CD14-positive monocyte (primary cell): ENCODE data around the gene TMCO4. TPM values are rescaled to one million over a fixed set of nuclear protein-coding genes. Genes with fewer than 3 reads are reported as not detected.

Experiments used
- DNase-seq, 3 donors: peaks; one replicate each; pipeline ENCODE4 v3.0.0-alpha.2; 2011 to 2022
- H2AFZ ChIP-seq: 2 replicates; pipeline ENCODE4 v1.6.0; 2012; ENCODE audit warnings: mild to moderate bottlenecking, low read depth, low read length, inconsistent platforms; ENCODE audit not compliant: insufficient read depth, poor library complexity, severe bottlenecking
- H3K27ac ChIP-seq, 2 donors: 1 replicate in 1 of 2; 2 replicates in 1 of 2; pipeline ENCODE4 v1.5.1; 2012 to 2013; ENCODE audit warnings: low read length in 2 of 2, control low read depth in 1 of 2, inconsistent platforms in 1 of 2, low read depth in 1 of 2, mild to moderate bottlenecking in 1 of 2
- H3K27me3 ChIP-seq, 2 donors: one replicate each; pipeline versions ENCODE4 v1.6.0 to v1.6.1; 2011 to 2013; ENCODE audit warnings: low read length in 2 of 2; ENCODE audit not compliant: control insufficient read depth in 2 of 2, insufficient read depth in 2 of 2
- H3K36me3 ChIP-seq, 2 donors: replicated peaks in 1 of 2; 1 replicate in 1 of 2; 2 replicates in 1 of 2; pipeline versions ENCODE4 v1.5.1 to v1.6.1; 2012 to 2013; ENCODE audit warnings: low read length in 2 of 2, control low read depth in 1 of 2, inconsistent platforms in 1 of 2, mild to moderate bottlenecking in 1 of 2; ENCODE audit not compliant: insufficient read depth in 2 of 2, control insufficient read depth in 1 of 2
- H3K4me1 ChIP-seq, 2 donors: 1 replicate in 1 of 2; 2 replicates in 1 of 2; pipeline versions ENCODE4 v1.5.1 to v1.6.1; 2012 to 2013; ENCODE audit warnings: low read length in 2 of 2, control low read depth in 1 of 2, inconsistent platforms in 1 of 2, mild to moderate bottlenecking in 1 of 2, moderate library complexity in 1 of 2; ENCODE audit not compliant: insufficient read depth in 2 of 2, control insufficient read depth in 1 of 2
- H3K4me2 ChIP-seq: replicated peaks from 2 replicates; pipeline ENCODE3; 2012; ENCODE audit warnings: low read length, moderate library complexity, mild to moderate bottlenecking; ENCODE audit not compliant: poor library complexity, severe bottlenecking; ENCODE audit errors: extremely low read depth
- H3K4me3 ChIP-seq, 3 experiments: fragments of 200-600 bp in 1 of 3; sonication (generic) in 1 of 3; replicated peaks in 1 of 3; 1 replicate in 2 of 3; 2 replicates in 1 of 3; pipeline ENCODE4 v1.5.1; 2011 to 2013; ENCODE audit warnings: low read length in 3 of 3, mild to moderate bottlenecking in 3 of 3, control low read depth in 2 of 3, low read depth in 2 of 3, inconsistent platforms in 1 of 3, moderate library complexity in 1 of 3
- H3K79me2 ChIP-seq: 2 replicates; pipeline ENCODE4 v1.6.0; 2012; ENCODE audit warnings: mild to moderate bottlenecking, control low read depth, inconsistent platforms, low read length, moderate library complexity; ENCODE audit not compliant: insufficient read depth
- H3K9ac ChIP-seq: 2 replicates; pipeline ENCODE4 v1.6.0; 2017; ENCODE audit warnings: low read length, mild to moderate bottlenecking; ENCODE audit not compliant: insufficient read depth, poor library complexity, severe bottlenecking
- H3K9me3 ChIP-seq, 2 donors: replicated peaks in 1 of 2; 1 replicate in 1 of 2; 2 replicates in 1 of 2; pipeline versions ENCODE4 v1.5.1 to v1.6.1; 2012 to 2013; ENCODE audit warnings: low read length in 2 of 2, control low read depth in 1 of 2; ENCODE audit not compliant: control insufficient read depth in 1 of 2, insufficient read depth in 1 of 2
- H4K20me1 ChIP-seq: 2 replicates; pipeline ENCODE4 v1.6.0; 2012; ENCODE audit warnings: mild to moderate bottlenecking, low read length, control low read depth, moderate library complexity; ENCODE audit not compliant: insufficient read depth
- H3K27ac Mint-ChIP-seq, 7 donors: one replicate each; pipeline ENCODE4 v1.8.0; 2020; ENCODE audit warnings: mild to moderate bottlenecking in 7 of 7, mixed read lengths in 7 of 7, moderate library complexity in 6 of 7, inconsistent platforms in 2 of 7
- H3K27me3 Mint-ChIP-seq, 3 donors: one replicate each; pipeline ENCODE4 v1.8.0; 2021 to 2022; ENCODE audit warnings: low read depth in 3 of 3, mild to moderate bottlenecking in 3 of 3, mixed read lengths in 3 of 3, moderate library complexity in 3 of 3, inconsistent platforms in 1 of 3
- H3K36me3 Mint-ChIP-seq, 2 donors: one replicate each; pipeline ENCODE4 v1.8.0; 2020; ENCODE audit warnings: mixed read lengths in 2 of 2, inconsistent platforms in 1 of 2, mild to moderate bottlenecking in 1 of 2
- H3K4me1 Mint-ChIP-seq: one replicate; pipeline ENCODE4 v1.8.0; 2020; ENCODE audit warnings: mild to moderate bottlenecking, mixed read lengths
- H3K4me3 Mint-ChIP-seq, 2 donors: one replicate each; pipeline ENCODE4 v1.8.0; 2020; ENCODE audit warnings: mild to moderate bottlenecking in 2 of 2, mixed read lengths in 2 of 2, moderate library complexity in 1 of 2
- H3K9me3 Mint-ChIP-seq, 7 donors: one replicate each; pipeline ENCODE4 v1.8.0; 2020 to 2022; ENCODE audit warnings: mixed read lengths in 7 of 7, mild to moderate bottlenecking in 6 of 7, moderate library complexity in 6 of 7, inconsistent platforms in 2 of 7
- CTCF ChIP-seq: fragments of 200-600 bp; IDR thresholded peaks from one replicate; pipeline ENCODE4 v1.8.0; 2022; ENCODE audit warnings: antibody characterized with exemption, mild to moderate bottlenecking
- WGBS: methylation state at CpG from one replicate; pipeline ENCODE4 v1.1.5; 2013; ENCODE audit warnings: missing lambda C conversion rate; ENCODE audit not compliant: insufficient coverage; 5-methylcytosine and 5-hydroxymethylcytosine counted together
- intact Hi-C, 2 donors: fragments of 100-400 bp; cut with micrococcal nuclease; formaldehyde crosslinking; loops; one replicate each; pipeline versions ENCODE4 v1.15.0 to v1.15.1; 2023
- polyA plus RNA-seq, 3 donors: library from polyadenylated mRNA; depleted of rRNA in 1 of 3; unstranded in 2 of 3; stranded (reverse) in 1 of 3; fragments of 300-500 nt in 2 of 3; fragments of >200 nt in 1 of 3; fragmentation: Illumina TruSeq in 2 of 3; gene quantifications; 1 replicate in 2 of 3; 2 replicates in 1 of 3; pipeline ENCODE4 v1.2.3, GENCODE V29; 2012 to 2021

TMCO4 gene
- polyA plus RNA-seq, 3 donors: 6.9 to 10.1 (median 7.9) TPM

- H3K4me2 ChIP-seq: no peak overlapping the region
- peaks cover 9% of the 10 kb centered on the region for H3K4me1 Mint-ChIP-seq
- H3K9me3 ChIP-seq: no peaks in the 10 kb centered on the region
- no peaks in the 10 kb centered on the region for H4K20me1 ChIP-seq
- H2AFZ ChIP-seq: no peak overlapping the region
- intact Hi-C loops: loop anchor here in 1 of 2 donors (10.0 kb wide), 1 partner anchor 311 kb away; no protein-coding TSS in a partner anchor
- H3K27ac ChIP-seq: no peak overlapping the region
- H3K36me3 Mint-ChIP-seq: no peaks in the 10 kb centered on the region
- no peak overlapping the region for H3K27ac Mint-ChIP-seq
- H3K9ac ChIP-seq: no peak overlapping the region
- H3K4me1 ChIP-seq: no peaks in the 10 kb centered on the region
- peaks cover 0 to 5% of the 10 kb centered on the region in 2 donors for H3K27me3 ChIP-seq
- WGBS: 95% methylated on average over 8 of the region's 8 CpGs
- H3K27me3 Mint-ChIP-seq: peaks cover 6 to 23% (median 13%) of the 10 kb centered on the region in 3 donors
- H3K9me3 Mint-ChIP-seq: peaks cover 0 to 4% (median 0%) of the 10 kb centered on the region in 7 donors
- no peak for TF ChIP-seq CTCF
- no peak overlapping the region for H3K4me3 Mint-ChIP-seq
- H3K79me2 ChIP-seq: no peaks in the 10 kb centered on the region
- no peak overlapping the region for H3K4me3 ChIP-seq
- no peak for DNase-seq
- H3K36me3 ChIP-seq: no peaks in the 10 kb centered on the region
Observed at GRCh38 chr1:19655718-19656080, 144.0 kb downstream of the TMCO4 start.

- intact Hi-C loops: loop anchor here (5.0 to 10.0 kb wide), 2 partner anchors 308 to 310 kb away; no protein-coding TSS in a partner anchor
- H3K27ac ChIP-seq: no peak overlapping the region
- H3K27ac Mint-ChIP-seq: no peak overlapping the region
- H3K36me3 ChIP-seq: no peaks in the 10 kb centered on the region
- H3K4me1 ChIP-seq: no peaks in the 10 kb centered on the region
- H3K9me3 Mint-ChIP-seq: peaks cover 0 to 4% (median 0%) of the 10 kb centered on the region in 7 donors
- WGBS: 88% methylated on average over 6 of the region's 15 CpGs
- H3K4me3 ChIP-seq: no peak overlapping the region
- no peak overlapping the region for H2AFZ ChIP-seq
- H4K20me1 ChIP-seq: no peaks in the 10 kb centered on the region
- TF ChIP-seq CTCF: no peak
- no peaks in the 10 kb centered on the region for H3K79me2 ChIP-seq
- peaks cover 6 to 23% (median 8%) of the 10 kb centered on the region in 3 donors for H3K27me3 Mint-ChIP-seq
- no peaks in the 10 kb centered on the region for H3K9me3 ChIP-seq
- peaks cover 9% of the 10 kb centered on the region for H3K4me1 Mint-ChIP-seq
- no peaks in the 10 kb centered on the region for H3K27me3 ChIP-seq
- no peak overlapping the region for H3K4me2 ChIP-seq
- H3K4me3 Mint-ChIP-seq: no peak overlapping the region
- no peak for DNase-seq
- H3K36me3 Mint-ChIP-seq: no peaks in the 10 kb centered on the region
- no peak overlapping the region for H3K9ac ChIP-seq
Observed at GRCh38 chr1:19654886-19655717, 144.6 kb downstream of the TMCO4 start.
